H9 (cell line): ENCODE results near the gene ADCY5. TPM values are rescaled to one million over a fixed set of nuclear protein-coding genes. Genes with fewer than 3 reads are reported as not detected.
A peak's percentile ranks its signal among the peaks of the same experiment; 100 is the strongest.

ENCODE experiments used
- DNase-seq: peaks from one replicate; pipeline ENCODE4 v3.0.0-alpha.2; 2017
- H2AFZ ChIP-seq: one replicate; pipeline ENCODE4 v1.6.1; 2013; ENCODE audit warnings: mild to moderate bottlenecking, low read length, control low read depth, moderate library complexity
- H2AK5ac ChIP-seq: 2 replicates; pipeline ENCODE4 v1.6.1; 2013; ENCODE audit warnings: low read length, control low read depth, mixed read lengths; ENCODE audit not compliant: insufficient read length
- H2BK120ac ChIP-seq: one replicate; pipeline ENCODE4 v1.6.1; 2013; ENCODE audit warnings: low read depth, mild to moderate bottlenecking, low read length, control low read depth, inconsistent platforms; ENCODE audit not compliant: poor library complexity, severe bottlenecking
- H2BK12ac ChIP-seq: 2 replicates; pipeline ENCODE4 v1.6.1; 2013; ENCODE audit warnings: low read length, control low read depth, mixed read lengths, low read depth; ENCODE audit not compliant: insufficient read length
- H2BK15ac ChIP-seq: 2 replicates; pipeline ENCODE4 v1.6.1; 2013; ENCODE audit warnings: low read depth, low read length, control low read depth
- H2BK20ac ChIP-seq: one replicate; pipeline ENCODE4 v1.6.1; 2013; ENCODE audit warnings: low read depth, mild to moderate bottlenecking, low read length, control low read depth, inconsistent platforms; ENCODE audit not compliant: poor library complexity, severe bottlenecking
- H2BK5ac ChIP-seq: 2 replicates; pipeline ENCODE4 v1.6.1; 2013; ENCODE audit warnings: low read length, control low read depth, mixed read lengths; ENCODE audit not compliant: insufficient read length
- H3K14ac ChIP-seq: 2 replicates; pipeline ENCODE4 v1.6.1; 2013; ENCODE audit warnings: low read length, control low read depth; ENCODE audit not compliant: insufficient read depth
- H3K18ac ChIP-seq: 2 replicates; pipeline ENCODE4 v1.6.1; 2013; ENCODE audit warnings: low read depth, mild to moderate bottlenecking, mixed read lengths, low read length, control low read depth; ENCODE audit not compliant: insufficient read length
- H3K23ac ChIP-seq: 2 replicates; pipeline ENCODE4 v1.6.1; 2013; ENCODE audit warnings: low read length, control low read depth, mixed read lengths, low read depth; ENCODE audit not compliant: insufficient read length
- H3K23me2 ChIP-seq: 2 replicates; pipeline ENCODE4 v1.6.1; 2013; ENCODE audit warnings: low read depth, mild to moderate bottlenecking, mixed read lengths, low read length, control low read depth; ENCODE audit not compliant: insufficient read length, poor library complexity, severe bottlenecking
- H3K27ac ChIP-seq: 2 replicates; pipeline ENCODE4 v1.5.1; 2013; ENCODE audit warnings: low read length, control low read depth, mixed read lengths, low read depth; ENCODE audit not compliant: insufficient read length
- H3K27me3 ChIP-seq: 2 replicates; pipeline ENCODE4 v1.6.1; 2013; ENCODE audit warnings: low read length, control low read depth, inconsistent platforms; ENCODE audit not compliant: insufficient read depth
- H3K4ac ChIP-seq: 2 replicates; pipeline ENCODE4 v1.6.1; 2013; ENCODE audit warnings: low read depth, mild to moderate bottlenecking, control low read depth, inconsistent platforms, low read length, moderate library complexity
- H3K4me1 ChIP-seq: 2 replicates; pipeline ENCODE4 v1.6.1; 2013; ENCODE audit warnings: low read length, control low read depth, inconsistent platforms; ENCODE audit not compliant: insufficient read depth
- H3K4me2 ChIP-seq: 2 replicates; pipeline ENCODE4 v1.6.1; 2013; ENCODE audit warnings: low read length, control low read depth, mixed read lengths; ENCODE audit not compliant: insufficient read length, insufficient read depth
- H3K56ac ChIP-seq: 2 replicates; pipeline ENCODE4 v1.6.1; 2013; ENCODE audit warnings: low read depth, mild to moderate bottlenecking, mixed read lengths, low read length, control low read depth; ENCODE audit not compliant: insufficient read length
- H3K79me1 ChIP-seq: 2 replicates; pipeline ENCODE4 v1.6.1; 2013; ENCODE audit warnings: low read depth, mild to moderate bottlenecking, moderate library complexity, low read length, control low read depth, inconsistent platforms; ENCODE audit not compliant: insufficient read depth, poor library complexity, severe bottlenecking
- H3K79me2 ChIP-seq: 2 replicates; pipeline ENCODE4 v1.6.1; 2013; ENCODE audit warnings: low read length, control low read depth, inconsistent platforms; ENCODE audit not compliant: insufficient read depth
- H3K9ac ChIP-seq: 2 replicates; pipeline ENCODE4 v1.6.1; 2013; ENCODE audit warnings: low read length, control low read depth, mixed read lengths; ENCODE audit not compliant: insufficient read length; ENCODE audit errors: extremely low read depth
- H3K9me3 ChIP-seq: one replicate; pipeline ENCODE4 v1.6.1; 2013; ENCODE audit warnings: low read depth, low read length, inconsistent platforms; ENCODE audit not compliant: control insufficient read depth
- H3T11ph ChIP-seq: one replicate; pipeline ENCODE4 v1.6.1; 2013; ENCODE audit warnings: mild to moderate bottlenecking, low read length, control low read depth, inconsistent platforms
- H4K20me1 ChIP-seq: one replicate; pipeline ENCODE4 v1.6.1; 2013; ENCODE audit not compliant: control insufficient read depth, insufficient read length, insufficient read depth
- H4K5ac ChIP-seq: 2 replicates; pipeline ENCODE4 v1.6.1; 2013; ENCODE audit warnings: low read depth, mild to moderate bottlenecking, mixed read lengths, low read length, control low read depth; ENCODE audit not compliant: insufficient read length
- H4K8ac ChIP-seq: replicated peaks from 2 replicates; pipeline ENCODE4 v1.6.1; 2013; ENCODE audit warnings: low read length, control low read depth, mixed read lengths, low read depth; ENCODE audit not compliant: insufficient read length
- H4K91ac ChIP-seq: 2 replicates; pipeline ENCODE4 v1.6.1; 2013; ENCODE audit warnings: low read depth, mild to moderate bottlenecking, moderate library complexity, mixed read lengths, low read length, control low read depth; ENCODE audit not compliant: insufficient read length
- H3K27ac Mint-ChIP-seq, 3 experiments: 2 replicates in 2 of 3; 3 replicates in 1 of 3; pipeline ENCODE4 v1.8.0; 2020 to 2021; ENCODE audit warnings: mixed read lengths in 3 of 3, mild to moderate bottlenecking in 1 of 3, moderate library complexity in 1 of 3
- H3K27me3 Mint-ChIP-seq: 2 replicates; pipeline ENCODE4 v1.8.0; 2021; ENCODE audit warnings: low read depth, mild to moderate bottlenecking, moderate library complexity, mixed read lengths
- H3K36me3 Mint-ChIP-seq, 3 experiments: 2 replicates in 2 of 3; 3 replicates in 1 of 3; pipeline ENCODE4 v1.8.0; 2020 to 2021; ENCODE audit warnings: low read depth in 3 of 3, mixed read lengths in 3 of 3; ENCODE audit not compliant: insufficient read depth in 1 of 3
- H3K4me1 Mint-ChIP-seq, 2 experiments: 2 replicates each; pipeline ENCODE4 v1.8.0; 2020; ENCODE audit warnings: mixed read lengths in 2 of 2
- H3K4me3 Mint-ChIP-seq, 2 experiments: 2 replicates in 1 of 2; 3 replicates in 1 of 2; pipeline ENCODE4 v1.8.0; 2020 to 2021; ENCODE audit warnings: mild to moderate bottlenecking in 2 of 2, mixed read lengths in 2 of 2, moderate library complexity in 1 of 2
- H3K9me3 Mint-ChIP-seq, 2 experiments: 2 replicates in 1 of 2; 3 replicates in 1 of 2; pipeline ENCODE4 v1.8.0; 2020; ENCODE audit warnings: mild to moderate bottlenecking in 2 of 2, mixed read lengths in 2 of 2, moderate library complexity in 1 of 2
- CTCF ChIP-seq: fragments of 200-600 bp; sonication (generic); conservative IDR thresholded peaks from 3 replicates; pipeline ENCODE4 v1.8.0; 2021; ENCODE audit warnings: antibody characterized with exemption, mild to moderate bottlenecking
- WGBS: extraction: QIAGEN DNeasy Blood & Tissue Kit; methylation state at CpG from one replicate; pipeline ENCODE4 v1.1.7; 2013; ENCODE audit warnings: missing lambda C conversion rate, low lambda C conversion rate, mixed read lengths; ENCODE audit not compliant: insufficient read length; ENCODE audit errors: extremely low coverage; 5-methylcytosine and 5-hydroxymethylcytosine counted together
- total RNA-seq: library from RNA; stranded (reverse); gene quantifications from 2 replicates; pipeline ENCODE4 v1.2.1, GENCODE V29; 2021

ADCY5 gene
- total RNA-seq, 1 experiment from 2014 or later: 5.0 TPM

DNA sequence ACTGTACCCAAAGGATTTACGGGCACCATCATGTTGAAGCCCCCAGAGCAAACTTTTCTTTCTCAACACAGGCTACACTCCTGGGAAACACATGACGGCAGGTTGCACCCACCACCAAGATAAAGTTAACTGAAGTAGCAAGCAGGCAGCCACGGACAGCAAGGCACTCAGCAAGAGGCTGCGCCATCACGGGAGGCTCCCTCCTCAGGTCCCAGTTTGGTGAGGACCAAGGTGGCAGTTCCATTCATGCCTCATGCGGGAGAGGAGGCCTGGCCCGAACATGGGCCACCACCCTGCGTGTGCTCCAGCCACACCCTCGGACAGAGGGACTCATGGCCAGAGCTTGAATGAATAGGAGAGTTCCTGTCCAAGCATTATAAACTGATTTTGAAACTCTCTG, 6.8 kb downstream of the ADCY5 start:
- Histone ChIP-seq H3K79me1 (no peaks in the 10 kb centered on the region), H3K9ac (no peak overlapping the region), H3K23ac (no peak overlapping the region), H2BK20ac (no peak overlapping the region), H4K91ac (no peak overlapping the region), H4K8ac (no peak overlapping the region), H3K18ac (no peak overlapping the region), H3K4me1 (no peaks in the 10 kb centered on the region), H4K5ac (no peak overlapping the region), H3K4ac (no peak overlapping the region), H3K9me3 (no peaks in the 10 kb centered on the region), H2AFZ (no peak overlapping the region), H3K4me2 (no peak overlapping the region), H3K79me2 (no peaks in the 10 kb centered on the region), H3K56ac (no peak overlapping the region), H3T11ph (no peak overlapping the region), H2BK12ac (no peak overlapping the region), H4K20me1 (no peaks in the 10 kb centered on the region), H2BK120ac (no peak overlapping the region), H2AK5ac (no peak overlapping the region), H2BK5ac (no peak overlapping the region), H2BK15ac (no peak overlapping the region; the same call in 1 of the 2 replicates), H3K27me3 (peaks cover 1% of the 10 kb centered on the region; the same call in 1 of the 2 replicates), H3K27ac (no peak overlapping the region), H3K14ac (peak overlapping the region; percentile 56; the same call in 1 of the 2 replicates), H3K23me2 (no peaks in the 10 kb centered on the region)
- Mint-ChIP-seq H3K27me3 (peaks cover 39% of the 10 kb centered on the region), H3K4me1 (peaks cover 17 to 24% of the 10 kb centered on the region in 2 experiments), H3K9me3 (peaks cover 0 to 2% of the 10 kb centered on the region in 2 experiments; a peak in 1 of 5 replicates), H3K27ac (no peak overlapping the region), H3K36me3 (no peaks in the 10 kb centered on the region), H3K4me3 (no peak overlapping the region)
- TF ChIP-seq CTCF: no peak
- no peak for DNase-seq
- WGBS: no CpG with 5 or more reads among the region's 9 CpGs
